K562 (cell line): ENCODE results near the gene RGS3. TPM values are rescaled to one million over a fixed set of nuclear protein-coding genes. Genes with fewer than 3 reads are reported as not detected.

Experiments used
- ATAC-seq: fragments of 200-7000 bp; cut with Tn5 transposase; 3 replicates; pipeline ENCODE4 v1.9.1; 2020; ENCODE audit warnings: moderate library complexity
- BruUV-seq: library from RNA; stranded (reverse); fragments of 400-500 nt; replicated peaks from 2 replicates; lab custom pipeline; 2021; lab: Mats Ljungman, UMichigan
- CTCF ChIA-PET: fragments of 300-600 bp; formaldehyde crosslinking; extraction: SDS; loops from one replicate; lab custom pipeline; 2021; ENCODE audit warnings: low intra/inter-chr PET ratio; lab: Yijun Ruan, JAX
- POLR2A ChIA-PET: fragments of 300-600, 350-650 bp; sonication (Branson Sonifier 250); formaldehyde crosslinking; extraction: SDS; loops from one replicate; lab custom pipeline; 2021; ENCODE audit warnings: antibody characterized with exemption, inconsistent platforms; lab: Yijun Ruan, JAX
- DNase-seq, 4 experiments: peaks; one replicate each; pipeline versions ENCODE4 v3.0.0 to v3.0.0-alpha.2; 2011 to 2018; ENCODE audit warnings: low spot score in 3 of 4, mixed read lengths in 3 of 4; ENCODE audit errors: extremely low read depth in 1 of 4
- FAIRE-seq: peaks from 2 replicates; lab custom pipeline; 2011; peaks lifted over from hg19 to GRCh38; lab: Jason Lieb, UNC
- H2AFZ ChIP-seq: 2 replicates; pipeline ENCODE4 v1.6.0; 2011; ENCODE audit warnings: low read depth, low read length, control low read depth, inconsistent platforms
- H3K27ac ChIP-seq: fragments of 200-600 bp; 3 replicates; pipeline ENCODE4 v1.8.0; 2011; ENCODE audit warnings: low read depth, mild to moderate bottlenecking, control low read depth, inconsistent platforms, low read length, moderate library complexity, mixed read lengths; ENCODE audit errors: extremely low read depth
- H3K27me3 ChIP-seq, 2 experiments: fragments of 300-600 bp in 1 of 2; 2 replicates in 1 of 2; 3 replicates in 1 of 2; pipeline versions ENCODE4 v1.6.0 to v1.8.0; 2011; ENCODE audit warnings: inconsistent platforms in 2 of 2, low read length in 2 of 2, mild to moderate bottlenecking in 1 of 2, mixed read lengths in 1 of 2, moderate library complexity in 1 of 2; ENCODE audit not compliant: control insufficient read depth in 2 of 2, insufficient read depth in 2 of 2
- H3K36me3 ChIP-seq: fragments of 300-600 bp; 3 replicates; pipeline ENCODE4 v1.8.0; 2011; ENCODE audit warnings: mild to moderate bottlenecking, low read length, inconsistent platforms; ENCODE audit not compliant: control insufficient read depth, insufficient read depth
- H3K4me1 ChIP-seq, 2 experiments: fragments of 200-600 bp in 1 of 2; replicated peaks in 1 of 2; 2 replicates in 1 of 2; 3 replicates in 1 of 2; pipeline versions ENCODE4 v1.5.1 to v1.8.0; 2011; ENCODE audit warnings: inconsistent platforms in 2 of 2, low read length in 2 of 2, mild to moderate bottlenecking in 1 of 2, mixed read lengths in 1 of 2, moderate library complexity in 1 of 2; ENCODE audit not compliant: control insufficient read depth in 2 of 2, insufficient read depth in 2 of 2
- H3K4me2 ChIP-seq: 2 replicates; pipeline ENCODE4 v1.6.1; 2011; ENCODE audit warnings: low read length, control low read depth, inconsistent platforms, mixed read lengths; ENCODE audit not compliant: insufficient read depth
- H3K4me3 ChIP-seq: fragments of 200-600 bp; sonication (generic), shearing (Covaris generic); 2 replicates; pipeline ENCODE4 v1.5.1; 2016; ENCODE audit warnings: control low read depth, inconsistent platforms
- H3K79me2 ChIP-seq: fragments of 200-600 bp; 3 replicates; pipeline ENCODE4 v1.8.0; 2011; ENCODE audit warnings: low read length, inconsistent platforms; ENCODE audit not compliant: control insufficient read depth, insufficient read depth
- H3K9ac ChIP-seq, 2 experiments: 2 replicates each; pipeline versions ENCODE4 v1.6.0 to v1.6.1; 2011; ENCODE audit warnings: low read depth in 2 of 2, low read length in 2 of 2, control low read depth in 1 of 2, inconsistent platforms in 1 of 2, mild to moderate bottlenecking in 1 of 2, mixed read lengths in 1 of 2; ENCODE audit not compliant: insufficient read depth in 1 of 2
- H3K9me1 ChIP-seq: one replicate; pipeline ENCODE4 v1.6.0; 2011; ENCODE audit warnings: inconsistent platforms, mild to moderate bottlenecking, low read length, moderate library complexity; ENCODE audit not compliant: control insufficient read depth, insufficient read depth
- H3K9me3 ChIP-seq: replicated peaks from 2 replicates; pipeline ENCODE4 v1.5.1; 2011; ENCODE audit warnings: low read depth, low read length, inconsistent platforms; ENCODE audit not compliant: control insufficient read depth, insufficient read depth
- H4K20me1 ChIP-seq: replicated peaks from 2 replicates; pipeline ENCODE4 v1.6.1; 2011; ENCODE audit warnings: low read length, inconsistent platforms, mixed read lengths; ENCODE audit not compliant: control insufficient read depth, insufficient read depth
- ATF1 ChIP-seq, 2 experiments: fragments of 450-650 bp in 1 of 2; IDR thresholded peaks; 2 replicates each; pipeline ENCODE4 v1.6.1; 2016; ENCODE audit warnings: missing compliant biosample characterization in 1 of 2, missing genetic modification characterization in 1 of 2
- ILK ChIP-seq: fragments of 450-650 bp; IDR thresholded peaks from 2 replicates; pipeline ENCODE4 v1.6.1; 2016; ENCODE audit warnings: missing genetic modification characterization, low read depth, mild to moderate bottlenecking, missing compliant biosample characterization, moderate library complexity, borderline replicate concordance
- IRF2 ChIP-seq: sonication (generic); formaldehyde crosslinking; IDR thresholded peaks from 2 replicates; pipeline ENCODE4 v1.8.1; 2022; ENCODE audit warnings: mild to moderate bottlenecking, missing genetic modification reagents
- U2AF1 ChIP-seq: fragments of 200-400 bp; formaldehyde crosslinking; optimal IDR thresholded peaks from 2 replicates; pipeline ENCODE3; 2017; ENCODE audit warnings: mild to moderate bottlenecking, low read depth, low read length, moderate library complexity
- WGBS: fragments of 100-300 bp; shearing (Covaris generic); methylation state at CpG from one replicate; pipeline ENCODE4 v1.1.6; 2016; ENCODE audit warnings: low coverage, mixed read lengths; ENCODE audit not compliant: insufficient coverage; ENCODE audit errors: missing lambda C conversion rate; 5-methylcytosine and 5-hydroxymethylcytosine counted together
- in situ Hi-C: fragments of 300-500 bp; cut with MboI; formaldehyde crosslinking; loops from 4 replicates; pipeline ENCODE4 v1.15.0; 2018; ENCODE audit warnings: inconsistent platforms, mixed read lengths
- intact Hi-C: fragments of 100-400 bp; cut with micrococcal nuclease; formaldehyde crosslinking; loops from 2 replicates; pipeline ENCODE4 v1.14.2; 2022
- polyA plus RNA-seq, 8 experiments: library from polyadenylated mRNA; depleted of rRNA in 4 of 8; stranded (reverse) in 5 of 8; unstranded in 3 of 8; fragments of >200 nt; fragmentation: Nextera tagmentation in 2 of 8; fragmentation: Illumina TruSeq in 1 of 8; extraction: Ambion mirVana in 2 of 8; extraction: Trizol in 1 of 8; gene quantifications; 2 replicates each; pipeline versions ENCODE4 v1.2.1 to v1.2.3, GENCODE V29; 2011 to 2014; ENCODE audit warnings: inconsistent platforms in 1 of 8, missing spikeins in 1 of 8
- total RNA-seq, 7 experiments: library from RNA; depleted of rRNA in 6 of 7; stranded (reverse); fragments of >200 nt in 6 of 7; fragmentation: Illumina TruSeq in 2 of 7; extraction: Trizol in 2 of 7; gene quantifications; 2 replicates each; pipeline versions ENCODE4 v1.2.1 to v1.2.3, GENCODE V29; 2011 to 2021; ENCODE audit warnings: low replicate concordance in 1 of 7
- TF ChIP-seq, protein P1 (sequence below), 2 experiments: fragments of 450-650 bp in 1 of 2; sonication (generic) in 1 of 2; formaldehyde crosslinking in 1 of 2; IDR thresholded peaks; 2 replicates each; pipeline versions ENCODE4 v1.7.1 to v1.9.0; 2016 to 2022; ENCODE audit warnings: inconsistent platforms in 1 of 2, mild to moderate bottlenecking in 1 of 2, missing genetic modification reagents in 1 of 2

RGS3 gene
- total and polyA plus RNA-seq, 9 of the 15 experiments (the other 6 are each of a cell fraction or from before 2014, with no cell fraction given), result 0.08 to 2.9 (median 0.95) TPM

- FAIRE-seq, result no peak
- TF ChIP-seq ATF1 (CRISPR knock-in tag; IDR thresholded peaks at IDR 0.05) (no peak), ATF1 (tag; IDR thresholded peaks at IDR 0.05) (no peak)
- in situ Hi-C loops, result no loop called here
- ATAC-seq, result no peak
- ChIA-PET CTCF (interaction anchor here (0.7 kb wide), 1 partner anchor 105 kb away, joined by 3 read pairs; no protein-coding TSS in a partner anchor), POLR2A (no interaction called here)
- Histone ChIP-seq H3K4me1 (no peaks in the 10 kb centered on the region), H4K20me1 (no peaks in the 10 kb centered on the region), H3K27me3 (peaks cover 35 to 61% of the 10 kb centered on the region in 2 experiments), H3K36me3 (no peaks in the 10 kb centered on the region), H3K9me1 (no peaks in the 10 kb centered on the region), H3K79me2 (no peaks in the 10 kb centered on the region), H3K4me3 (no peak overlapping the region), H3K27ac (no peak overlapping the region), H3K4me2 (no peak overlapping the region), H3K9me3 (no peaks in the 10 kb centered on the region), H2AFZ (no peak overlapping the region), H3K9ac (no peak overlapping the region; a peak in 1 of 4 replicates)
- WGBS, result 3% methylated on average over 4 of the region's 4 CpGs
- no peak for DNase-seq
- intact Hi-C loops, result no loop called here
- no TSS peak for BruUV-seq
Measured at GRCh38 chr9:113477058-113477457, 13.5 kb downstream of the RGS3 start.

DNA sequence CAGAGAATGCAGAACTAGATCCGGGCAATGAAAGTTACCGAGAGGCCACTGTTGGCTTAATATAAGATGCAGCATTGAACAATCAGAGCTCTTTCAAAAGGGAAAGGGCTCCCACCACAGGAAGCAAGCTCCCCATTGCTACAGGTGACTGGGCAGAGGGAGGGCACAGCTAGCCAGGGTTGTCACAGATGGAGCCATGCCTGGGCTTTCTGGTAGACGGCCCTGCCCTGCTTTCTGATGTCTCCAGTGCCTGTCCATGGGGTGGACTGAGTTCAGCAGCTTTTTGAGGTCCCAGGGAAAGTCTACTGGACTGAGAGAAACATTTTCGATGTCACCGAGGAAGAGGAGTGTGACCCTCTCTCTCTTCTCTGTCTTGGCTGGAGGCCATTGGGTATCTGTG, 14.1 kb downstream of the RGS3 start:
- FAIRE-seq, result no peak
- no peaks in the 10 kb centered on the region for H3K9me1 ChIP-seq
- H3K9me3 ChIP-seq, result no peaks in the 10 kb centered on the region
- H3K36me3 ChIP-seq, result no peaks in the 10 kb centered on the region
- no peaks in the 10 kb centered on the region for H3K79me2 ChIP-seq
- H4K20me1 ChIP-seq, result no peaks in the 10 kb centered on the region; the same call in 1 of the 2 replicates
- no peaks in the 10 kb centered on the region for H3K4me1 ChIP-seq
- H3K4me3 ChIP-seq, result no peak overlapping the region
- POLR2A ChIA-PET, result no interaction called here
- WGBS, result 0% methylated on average over 5 of the region's 5 CpGs
- no peak overlapping the region for H3K4me2 ChIP-seq
- H3K9ac ChIP-seq, result no peak overlapping the region
- in situ Hi-C loops, result no loop called here
- H3K27ac ChIP-seq, result no peak overlapping the region
- ATAC-seq, result no peak
- H3K27me3 ChIP-seq, result peaks cover 34 to 63% of the 10 kb centered on the region in 2 experiments
- BruUV-seq, result no TSS peak
- intact Hi-C loops, result no loop called here
- no peak overlapping the region for H2AFZ ChIP-seq
- no peak for DNase-seq
- CTCF ChIA-PET, result interaction anchor here (0.7 kb wide), 1 partner anchor 104 kb away, joined by 3 read pairs; no protein-coding TSS in a partner anchor
- TF ChIP-seq, protein P1, sequence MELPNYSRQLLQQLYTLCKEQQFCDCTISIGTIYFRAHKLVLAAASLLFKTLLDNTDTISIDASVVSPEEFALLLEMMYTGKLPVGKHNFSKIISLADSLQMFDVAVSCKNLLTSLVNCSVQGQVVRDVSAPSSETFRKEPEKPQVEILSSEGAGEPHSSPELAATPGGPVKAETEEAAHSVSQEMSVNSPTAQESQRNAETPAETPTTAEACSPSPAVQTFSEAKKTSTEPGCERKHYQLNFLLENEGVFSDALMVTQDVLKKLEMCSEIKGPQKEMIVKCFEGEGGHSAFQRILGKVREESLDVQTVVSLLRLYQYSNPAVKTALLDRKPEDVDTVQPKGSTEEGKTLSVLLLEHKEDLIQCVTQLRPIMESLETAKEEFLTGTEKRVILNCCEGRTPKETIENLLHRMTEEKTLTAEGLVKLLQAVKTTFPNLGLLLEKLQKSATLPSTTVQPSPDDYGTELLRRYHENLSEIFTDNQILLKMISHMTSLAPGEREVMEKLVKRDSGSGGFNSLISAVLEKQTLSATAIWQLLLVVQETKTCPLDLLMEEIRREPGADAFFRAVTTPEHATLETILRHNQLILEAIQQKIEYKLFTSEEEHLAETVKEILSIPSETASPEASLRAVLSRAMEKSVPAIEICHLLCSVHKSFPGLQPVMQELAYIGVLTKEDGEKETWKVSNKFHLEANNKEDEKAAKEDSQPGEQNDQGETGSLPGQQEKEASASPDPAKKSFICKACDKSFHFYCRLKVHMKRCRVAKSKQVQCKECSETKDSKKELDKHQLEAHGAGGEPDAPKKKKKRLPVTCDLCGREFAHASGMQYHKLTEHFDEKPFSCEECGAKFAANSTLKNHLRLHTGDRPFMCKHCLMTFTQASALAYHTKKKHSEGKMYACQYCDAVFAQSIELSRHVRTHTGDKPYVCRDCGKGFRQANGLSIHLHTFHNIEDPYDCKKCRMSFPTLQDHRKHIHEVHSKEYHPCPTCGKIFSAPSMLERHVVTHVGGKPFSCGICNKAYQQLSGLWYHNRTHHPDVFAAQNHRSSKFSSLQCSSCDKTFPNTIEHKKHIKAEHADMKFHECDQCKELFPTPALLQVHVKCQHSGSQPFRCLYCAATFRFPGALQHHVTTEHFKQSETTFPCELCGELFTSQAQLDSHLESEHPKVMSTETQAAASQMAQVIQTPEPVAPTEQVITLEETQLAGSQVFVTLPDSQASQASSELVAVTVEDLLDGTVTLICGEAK (IDR thresholded peaks at IDR 0.05), result no peak
- TF ChIP-seq, protein P1 (CRISPR knock-in tag; IDR thresholded peaks at IDR 0.05), result no peak
- TF ChIP-seq IRF2 (CRISPR knock-in tag) (no peak), U2AF1 (no peak), ILK (tag) (no peak)
